HG03064 (cell line): ENCODE measurements around the gene APOF.
A peak's percentile ranks its signal among the peaks of the same experiment; 100 is the strongest.
"Not testable (repeated sequence)": the region's sequence is repeated elsewhere in the genome, so short reads cannot be mapped to it uniquely, and the experiment has no call there.

ENCODE experiments used
- ATAC-seq: cut with Tn5 transposase; IDR thresholded peaks from one replicate; pipeline ENCODE4 v1.9.1; 2021; ENCODE audit warnings: low read depth; ENCODE audit not compliant: unreplicated experiment

Gene APOF

DNA sequence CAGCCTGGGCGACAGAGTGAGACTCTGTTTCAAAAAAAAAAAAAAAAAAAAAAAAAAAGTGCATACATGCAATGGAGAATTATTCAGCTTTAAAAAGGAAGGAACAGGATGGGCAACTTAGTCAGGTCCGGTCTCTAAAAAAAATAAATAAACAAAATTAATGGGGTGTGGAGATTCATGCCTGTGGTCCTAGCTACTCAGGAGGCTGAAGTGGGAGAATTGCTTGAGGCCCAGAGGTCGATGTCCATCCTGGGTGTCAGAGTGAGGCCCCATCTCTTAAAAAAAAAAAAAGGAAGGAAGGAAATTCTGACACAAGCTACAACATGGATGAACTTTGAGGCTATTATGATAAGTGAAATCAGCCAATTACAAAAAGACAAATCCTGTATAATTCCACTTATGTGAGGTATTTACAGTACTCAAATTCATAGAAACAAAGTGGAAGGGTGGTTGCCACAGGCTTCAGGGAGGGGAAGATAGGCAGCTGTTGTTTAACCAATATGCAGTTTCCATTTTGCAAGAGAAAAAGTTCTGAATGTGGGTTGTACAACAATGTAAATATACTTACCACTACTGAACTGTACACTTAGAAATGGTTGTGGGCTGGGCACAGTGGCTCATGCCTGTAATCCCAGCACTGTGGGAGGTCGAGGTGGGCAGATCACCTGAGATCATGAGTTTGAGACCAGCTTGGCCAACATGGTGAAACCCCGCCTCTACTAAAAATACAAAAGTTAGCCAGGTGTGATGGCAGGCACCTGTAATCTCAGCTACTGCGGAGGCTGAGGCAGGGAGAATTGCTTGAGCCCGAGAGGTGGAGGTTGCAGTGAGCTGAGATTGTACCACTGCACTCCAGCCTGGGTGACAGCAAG is 12.3 kb upstream of the APOF start:
- peak; percentile 33 for ATAC-seq

DNA sequence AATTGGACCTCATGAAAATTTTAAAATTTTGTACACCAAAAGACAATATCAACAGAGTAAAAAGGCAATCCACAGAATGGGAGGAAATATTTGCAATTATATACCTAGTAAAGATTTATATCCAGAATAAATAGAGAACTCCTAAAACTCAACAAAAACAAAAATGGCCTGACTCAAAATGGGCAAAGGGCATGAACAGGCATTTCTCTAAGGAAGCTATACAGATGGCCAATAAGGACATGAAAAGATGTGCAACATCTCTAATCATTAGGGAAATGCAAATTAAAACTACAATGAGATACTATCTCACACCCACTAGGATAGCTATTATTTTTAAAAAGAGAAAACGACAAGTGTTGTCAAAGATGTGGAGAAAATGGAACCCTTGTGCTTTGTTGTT is 10.9 kb upstream of the APOF start:
- no peak for ATAC-seq

DNA sequence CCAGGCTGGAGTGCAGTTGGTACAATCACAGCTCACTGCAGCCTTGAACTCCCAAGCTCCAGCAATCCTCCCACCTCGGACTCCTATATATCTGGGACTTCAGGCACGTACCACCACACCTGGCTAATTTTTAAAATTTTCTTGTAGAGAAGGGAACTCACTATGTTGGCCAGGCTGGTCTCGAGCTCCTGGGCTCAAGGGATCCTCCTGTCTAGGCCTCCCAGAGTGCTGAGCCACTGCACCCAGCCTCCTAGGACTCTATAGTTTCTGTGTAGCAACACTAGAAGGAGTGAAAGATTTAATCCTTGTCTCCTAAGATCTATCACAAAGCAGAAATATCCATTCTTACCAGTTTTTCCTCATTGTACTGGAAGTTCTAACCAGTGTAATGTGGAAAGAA is 4.3 kb upstream of the APOF start:
- ATAC-seq, result no peak

DNA sequence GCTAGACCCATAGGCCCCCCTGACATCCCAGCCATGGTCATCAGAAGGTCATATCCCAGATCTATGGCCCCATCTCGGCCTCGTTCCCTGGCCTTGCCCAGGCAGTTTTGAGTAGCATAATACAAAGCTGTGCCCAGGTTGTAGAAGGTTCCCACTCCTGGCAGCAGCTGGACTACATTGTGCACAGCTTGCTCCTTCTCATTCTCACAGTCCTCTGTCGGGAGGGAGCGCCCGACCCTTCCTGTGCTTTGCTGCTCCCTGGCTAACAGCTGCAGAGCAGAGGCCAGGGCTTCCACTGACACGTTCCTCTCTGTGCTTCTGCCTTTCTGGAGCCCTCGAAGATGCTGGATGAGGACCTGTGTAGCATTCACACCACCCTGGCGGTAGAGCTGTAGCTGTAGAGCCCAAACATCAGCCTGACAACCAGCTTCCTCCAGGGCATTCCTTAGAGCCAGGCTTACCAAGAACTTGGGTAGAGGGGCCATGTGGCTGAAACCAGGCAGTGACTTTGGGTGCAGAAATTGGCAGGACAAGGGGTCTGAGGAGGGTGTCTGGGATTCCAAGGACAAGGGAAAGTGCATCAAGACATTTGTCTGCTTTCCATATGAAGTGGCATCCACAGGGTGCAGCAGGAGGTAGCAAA is 1.0 kb downstream of the APOF start:
- no peak for ATAC-seq

DNA sequence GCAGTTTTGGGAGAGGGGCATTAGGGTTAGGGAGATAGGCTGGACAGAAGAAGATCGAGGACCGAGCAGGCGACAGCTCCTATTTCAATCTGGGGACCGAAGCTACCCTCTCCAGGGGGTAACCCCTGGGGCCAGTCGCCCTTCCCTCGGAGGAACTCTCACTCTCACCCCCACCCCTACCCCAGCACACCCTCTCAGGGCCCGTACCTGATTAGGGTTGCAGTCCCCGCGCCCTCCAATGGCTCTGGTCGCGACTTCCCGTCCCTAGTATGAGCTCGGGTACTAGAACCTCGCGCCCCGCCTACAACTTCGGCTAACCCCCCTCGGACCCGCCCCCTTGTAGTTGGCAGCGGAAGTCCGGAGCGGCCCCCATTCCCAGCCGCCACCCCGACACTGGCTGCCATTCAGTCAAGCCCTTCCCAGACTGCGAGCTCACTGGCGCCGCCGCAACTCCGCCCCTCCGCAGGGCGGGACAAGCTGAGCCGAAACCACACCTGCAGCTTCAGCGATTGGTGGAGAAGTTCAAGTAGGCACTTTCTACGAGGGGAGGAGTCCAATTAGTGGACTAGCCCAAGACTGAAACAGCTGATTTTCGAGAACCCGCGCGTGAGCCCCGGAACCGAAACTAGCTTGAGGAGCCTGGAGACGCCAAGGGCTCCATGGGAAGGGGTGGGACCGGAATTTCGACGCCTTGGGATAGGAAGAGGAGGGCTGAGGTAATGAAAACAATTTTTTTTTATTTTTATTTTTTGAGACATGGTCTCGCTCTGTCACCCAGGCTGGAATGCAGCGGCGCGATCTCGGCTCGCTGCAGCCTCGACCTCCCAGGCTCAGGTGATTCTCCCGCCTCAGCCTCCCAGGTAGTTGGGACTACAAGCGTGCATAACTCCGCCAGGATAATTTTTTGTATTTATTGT is 2.5 kb downstream of the APOF start, which contains the start of gene STAT2:
STAT2 (minus strand) TSS at position 257 of the 917 bp plus-strand sequence. CDS start 3,536 bp downstream, outside the sequence.
- peak; percentile 89 for ATAC-seq

DNA sequence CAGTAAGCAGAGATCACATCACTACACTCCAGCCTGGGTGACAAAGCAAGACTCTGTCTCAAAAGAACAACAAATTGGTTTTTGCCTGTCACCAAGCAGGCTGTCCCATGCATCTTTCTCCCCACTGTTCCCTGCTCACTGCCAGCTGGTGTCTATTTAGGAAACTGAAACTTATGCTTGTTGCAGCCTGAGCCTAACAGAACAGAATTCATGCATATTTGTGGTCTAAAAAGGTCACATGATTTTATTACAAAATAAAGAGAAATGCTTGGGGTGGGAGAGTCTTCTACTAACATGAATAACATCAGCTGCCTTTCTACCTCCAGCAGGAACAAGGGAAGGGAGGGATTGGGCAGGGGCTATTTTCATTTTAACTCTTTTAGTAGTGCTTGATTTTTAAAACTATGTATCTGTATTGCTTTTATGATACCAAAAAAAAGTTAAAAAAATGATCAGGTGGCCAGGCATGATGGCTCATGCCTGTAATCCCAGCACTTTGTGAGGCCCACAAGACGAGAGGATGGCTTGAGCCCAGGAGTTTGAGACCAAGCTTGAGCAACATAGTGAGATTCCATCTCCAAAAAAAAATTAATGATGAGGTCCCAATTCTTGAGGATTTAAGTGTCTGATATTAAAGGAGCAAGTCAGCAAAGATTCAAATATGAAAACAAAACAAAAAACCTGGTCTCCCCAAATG is 3.7 kb downstream of the APOF start:
- no peak for ATAC-seq

DNA sequence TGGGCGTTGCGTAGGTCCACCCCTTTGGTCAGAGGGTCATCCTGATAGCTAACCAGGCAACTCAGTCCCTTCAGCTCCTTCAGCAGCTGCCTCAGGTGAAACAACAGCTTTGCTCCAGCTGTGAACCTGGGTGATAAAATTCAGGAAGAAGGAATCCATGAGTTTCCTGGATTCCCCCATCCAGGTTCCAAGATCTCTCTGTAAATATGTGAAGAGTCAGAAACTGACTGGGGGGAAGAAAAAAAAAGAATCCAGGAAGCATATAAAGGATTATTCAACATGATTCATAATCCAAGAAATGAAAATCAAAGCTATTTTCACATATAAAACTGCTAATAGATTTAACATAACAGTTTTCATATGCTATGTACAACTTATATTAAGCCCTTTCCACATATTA is 11.3 kb downstream of the APOF start:
- no peak for ATAC-seq

DNA sequence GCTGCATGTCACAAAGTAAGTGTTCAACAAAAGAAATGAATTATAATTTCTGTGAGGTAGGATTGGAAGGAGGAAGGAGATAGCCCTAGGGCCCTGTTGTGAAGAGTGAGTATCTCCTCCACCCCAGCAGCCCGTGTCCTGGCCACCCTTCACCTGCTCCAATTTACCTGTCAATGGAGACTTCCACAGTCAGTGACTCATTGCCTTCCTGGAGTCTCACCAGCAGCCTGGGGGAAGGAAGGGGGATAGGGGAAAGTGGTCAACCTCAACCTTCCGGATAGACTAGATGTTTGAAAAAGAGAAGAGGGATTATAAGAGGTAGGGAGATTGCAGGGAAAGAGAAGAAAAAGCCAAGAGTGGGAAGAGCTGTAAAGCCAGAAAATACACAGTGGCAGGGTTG is 12.0 kb downstream of the APOF start:
- no peak for ATAC-seq

DNA sequence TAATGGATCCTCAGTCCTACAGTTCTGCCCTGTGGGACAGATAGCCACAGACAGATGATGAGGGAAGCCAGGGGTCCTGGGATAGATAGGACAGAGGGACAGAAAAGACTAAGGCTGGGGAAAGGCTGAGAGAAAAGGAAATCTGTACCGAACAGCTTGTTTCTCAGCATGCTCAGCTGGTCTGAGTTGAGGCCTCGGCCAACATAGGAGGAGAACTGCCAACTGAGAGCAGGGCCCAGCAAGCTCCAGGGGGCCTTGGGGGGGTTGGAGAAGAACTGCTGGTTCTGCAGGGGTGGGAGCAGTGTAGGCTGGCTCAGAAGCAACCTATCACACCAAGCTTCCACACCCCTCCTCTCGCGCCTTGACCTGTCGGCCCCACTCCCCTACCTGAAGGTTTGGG is 13.9 kb downstream of the APOF start:
- ATAC-seq, result no peak

DNA sequence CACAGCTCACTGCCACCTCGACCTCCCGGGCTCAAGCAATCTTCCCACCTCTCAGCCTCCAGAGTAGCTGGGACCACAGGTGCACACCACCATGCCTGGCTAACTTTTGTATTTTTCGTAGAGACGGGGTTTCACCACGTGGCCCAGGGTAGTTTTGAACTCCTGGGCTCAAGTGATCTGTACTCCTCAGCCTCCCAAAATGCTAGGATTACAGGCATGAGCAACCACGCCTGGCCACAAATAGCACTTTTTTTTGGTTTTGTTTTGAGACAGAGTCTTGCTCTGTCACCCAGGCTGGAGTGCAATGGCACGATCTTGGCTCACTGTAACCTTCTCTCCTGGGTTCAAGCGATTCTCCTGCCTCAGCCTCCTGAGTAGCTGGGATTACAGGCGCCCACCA is 15.4 kb downstream of the APOF start:
- not testable (repeated sequence) for ATAC-seq

DNA sequence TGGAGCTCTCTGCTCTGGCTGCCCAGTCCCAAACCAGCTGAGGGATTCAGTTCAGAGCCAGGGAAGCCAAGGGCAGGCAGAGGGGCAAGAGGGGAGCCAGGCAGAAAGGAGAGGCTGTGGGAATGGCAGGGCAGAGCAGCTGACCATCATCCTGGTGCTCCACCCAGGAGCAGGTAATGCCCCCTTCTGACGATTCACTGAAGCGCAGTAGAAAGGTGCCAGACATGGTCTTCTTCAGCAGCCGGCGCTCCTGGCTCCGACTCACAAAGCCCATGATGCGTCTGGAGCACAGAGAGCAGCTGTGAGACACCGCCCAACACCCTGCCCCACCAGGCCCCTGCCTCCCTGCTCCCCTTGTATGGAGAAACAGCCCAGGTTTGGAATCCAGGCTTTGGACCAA is 16.0 kb downstream of the APOF start:
- ATAC-seq, result no peak

DNA sequence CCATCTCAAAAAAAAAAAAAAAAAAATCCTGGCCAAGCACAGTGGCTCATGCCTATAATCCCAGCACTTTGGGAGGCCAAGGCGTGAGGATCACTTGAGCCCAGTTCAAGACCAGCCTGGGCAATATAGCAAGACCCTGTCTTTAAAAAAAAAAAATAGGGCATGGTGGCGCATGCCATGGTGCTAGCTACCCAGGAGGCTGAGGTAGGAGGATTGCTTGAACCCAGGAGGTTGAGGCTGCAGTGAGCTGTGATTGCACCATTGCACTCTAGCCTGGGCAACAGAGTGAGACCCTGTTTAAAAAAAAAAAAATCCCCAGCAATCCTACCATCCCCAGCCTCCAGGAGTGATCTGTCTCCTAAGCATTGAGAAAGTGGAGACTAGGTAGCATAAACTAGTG is 20.4 kb downstream of the APOF start:
- ATAC-seq, result not testable (repeated sequence)

DNA sequence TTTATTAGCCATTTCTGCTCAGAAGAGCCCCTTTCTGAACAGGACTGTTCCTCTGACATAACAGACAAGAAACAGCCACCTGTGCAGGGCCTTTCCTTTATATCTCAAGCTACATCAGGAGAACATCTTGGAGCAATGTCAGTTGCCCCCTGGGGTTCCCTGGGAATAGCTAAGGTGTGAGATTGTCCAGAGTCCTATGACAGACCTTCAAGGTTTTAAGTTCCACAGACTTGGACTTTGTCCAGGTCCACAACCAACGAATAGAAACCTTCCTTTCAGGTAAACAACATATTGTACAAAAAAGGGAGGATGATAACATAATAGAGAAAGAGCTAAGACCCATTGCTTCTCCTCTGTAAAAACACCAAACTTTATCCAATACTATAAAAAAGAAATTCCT is 21.0 kb downstream of the APOF start:
- ATAC-seq, result no peak

DNA sequence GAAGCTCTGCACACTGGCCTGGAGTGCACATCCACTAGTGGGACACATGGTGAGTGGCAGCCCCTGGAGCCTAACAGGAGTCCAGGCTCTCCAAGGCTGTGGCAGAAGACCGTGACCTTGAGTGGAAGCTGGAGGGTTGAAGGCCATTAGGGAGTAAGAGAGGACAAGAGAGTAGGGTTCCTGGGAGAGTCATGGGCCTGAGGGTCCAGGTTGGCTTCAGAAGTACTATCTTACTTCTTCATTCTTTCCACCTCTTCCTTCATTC is 23.6 kb downstream of the APOF start:
- ATAC-seq, result no peak

DNA sequence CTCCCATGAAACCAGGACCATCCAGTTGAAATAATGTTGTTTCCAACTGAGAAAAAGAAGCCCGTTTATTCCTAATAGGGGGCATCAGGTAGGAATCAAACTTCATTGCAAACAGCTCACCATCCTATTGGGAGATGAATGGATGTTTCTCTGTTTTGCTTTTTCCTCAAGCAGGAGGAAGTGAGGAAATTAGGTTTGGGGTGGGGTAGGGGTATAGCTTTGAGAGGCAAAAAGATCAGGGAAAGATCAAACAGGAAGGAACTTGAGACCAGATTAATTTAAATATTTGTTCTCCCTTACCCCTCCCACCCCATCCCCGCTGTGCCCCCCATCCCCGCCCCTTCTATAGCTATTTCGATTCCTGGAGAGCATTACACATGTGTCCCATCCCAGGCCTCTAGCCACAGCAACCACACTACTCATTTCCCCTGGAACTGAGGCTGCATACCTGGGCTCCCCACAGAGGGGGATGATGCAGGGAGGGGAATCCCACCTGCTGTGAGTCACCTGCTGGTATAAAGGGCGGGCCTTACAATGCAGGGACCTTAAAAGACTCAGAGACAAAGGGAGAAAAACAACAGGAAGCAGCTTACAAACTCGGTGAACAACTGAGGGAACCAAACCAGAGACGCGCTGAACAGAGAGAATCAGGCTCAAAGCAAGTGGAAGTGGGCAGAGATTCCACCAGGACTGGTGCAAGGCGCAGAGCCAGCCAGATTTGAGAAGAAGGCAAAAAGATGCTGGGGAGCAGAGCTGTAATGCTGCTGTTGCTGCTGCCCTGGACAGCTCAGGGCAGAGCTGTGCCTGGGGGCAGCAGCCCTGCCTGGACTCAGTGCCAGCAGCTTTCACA is 24.1 kb downstream of the APOF start, which contains the start of gene IL23A:
IL23A (plus strand) TSS at position 577 of the 850 bp plus-strand sequence; CDS start at position 738, 161 bp downstream.
- ATAC-seq, result no peak

DNA sequence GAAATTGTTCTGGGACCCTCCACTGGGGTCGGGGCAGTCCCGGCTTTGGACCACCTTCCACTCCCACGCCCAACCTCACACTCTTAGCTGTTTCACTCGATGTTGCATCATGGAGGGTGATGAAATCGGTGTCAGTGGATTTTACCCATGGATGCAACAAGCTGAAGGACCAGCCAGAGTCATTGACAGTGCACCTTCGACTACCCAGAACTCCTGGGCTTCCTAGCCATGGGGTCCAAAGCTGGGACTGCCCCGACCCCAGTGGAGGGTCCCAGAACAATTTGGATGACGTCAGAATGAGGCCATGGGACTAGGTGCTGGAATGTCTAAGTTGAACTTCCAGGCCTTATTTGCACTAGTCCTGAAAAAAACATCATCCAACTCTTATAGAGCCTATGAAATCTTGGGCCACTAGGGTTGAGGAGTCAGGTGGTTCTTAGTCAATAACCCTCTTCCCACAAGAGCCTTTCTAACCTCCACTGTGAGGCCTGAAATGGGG is 24.9 kb downstream of the APOF start:
- no peak for ATAC-seq

DNA sequence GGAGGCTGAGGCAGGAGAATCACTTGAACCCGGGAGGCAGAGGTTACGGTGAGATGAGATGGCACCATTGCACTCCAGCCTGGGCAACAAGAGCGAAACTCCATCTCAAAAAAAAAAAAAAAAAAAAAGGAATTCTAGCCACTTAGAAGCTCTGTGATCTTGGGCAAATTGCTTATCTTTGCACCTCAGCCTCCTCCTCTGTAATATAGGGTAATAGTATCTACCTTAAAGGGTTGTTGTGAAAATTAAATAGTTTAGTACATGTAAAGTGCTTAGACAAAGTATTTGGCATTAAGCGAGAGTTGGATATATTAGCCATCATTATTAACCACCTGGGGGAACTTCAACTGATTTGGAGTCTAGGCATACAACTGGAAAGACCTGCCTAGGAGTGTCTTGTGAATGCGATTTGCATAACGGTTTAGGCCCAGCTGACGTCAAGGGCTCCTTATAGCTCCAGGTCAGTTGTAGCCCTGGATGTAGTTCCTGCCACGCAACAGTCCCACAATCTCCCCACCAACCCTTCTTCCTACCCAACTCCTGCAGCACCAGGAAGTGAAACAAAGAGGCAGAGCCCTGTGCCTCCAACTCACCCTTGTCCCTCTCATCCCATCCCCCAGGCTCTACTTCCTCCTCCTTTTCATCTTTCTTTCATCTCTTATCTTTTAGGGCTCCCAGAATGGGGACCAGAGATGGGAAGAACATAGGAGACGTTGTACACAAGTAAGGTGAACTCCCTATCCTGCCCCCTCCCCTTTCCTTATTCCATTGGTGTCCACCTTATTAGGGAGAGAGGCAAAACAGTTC is 26.1 kb downstream of the APOF start:
- no peak for ATAC-seq

DNA sequence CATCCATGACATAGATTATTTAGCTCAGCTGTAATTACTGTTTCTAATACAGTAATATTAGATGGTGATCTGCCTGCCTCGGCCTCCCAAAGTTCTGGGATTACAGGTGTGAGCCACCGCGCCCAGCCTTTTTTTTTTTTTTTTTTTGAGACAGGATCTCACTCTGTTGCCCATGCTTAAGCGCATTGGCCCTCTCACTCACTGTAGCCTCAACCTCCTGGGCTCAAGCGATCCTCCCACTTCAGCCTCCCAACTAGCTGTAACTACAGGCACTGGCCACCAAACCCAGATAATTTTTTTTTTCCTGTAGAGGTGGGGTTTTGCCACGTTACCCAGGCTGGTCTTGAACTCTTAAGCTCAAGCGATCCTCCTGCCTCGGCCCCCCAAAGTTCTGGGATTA is 27.1 kb downstream of the APOF start:
- ATAC-seq, result not testable (repeated sequence)

DNA sequence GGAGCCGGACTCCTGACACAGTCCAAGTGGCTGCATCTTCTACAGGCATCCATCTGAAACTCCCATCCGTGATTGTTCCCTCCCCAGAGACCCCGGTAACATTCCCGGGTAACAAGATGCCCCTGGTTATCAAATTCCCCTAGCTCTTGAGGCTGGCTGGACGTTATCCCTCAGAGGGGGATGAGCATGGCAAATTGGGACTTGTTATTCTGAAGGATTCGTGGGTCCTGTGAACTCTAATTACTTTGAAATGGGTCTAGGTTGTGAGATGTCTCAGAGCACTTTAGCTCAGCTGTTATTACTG is 28.2 kb downstream of the APOF start:
- ATAC-seq, result no peak
